ENCODE measurements around the gene MARCHF3. TPM values are rescaled to one million over a fixed set of nuclear protein-coding genes. Genes with fewer than 3 reads are reported as not detected.

MARCHF3 gene
- total RNA-seq, 1 experiment from 2014 or later = 0.61 TPM

GRCh38 chr5:126865299-126865698 lies 165.1 kb downstream of the MARCHF3 start:
- CTCF ChIA-PET = no interaction called here
- no TSS peak for BruUV-seq (replicated peaks)

GRCh38 chr5:126864042-126864688 lies 166.2 kb downstream of the MARCHF3 start:
- intact Hi-C loops (cut with micrococcal nuclease; ENCODE audit: unreplicated experiment) = no loop called here
- no peaks in the 10 kb centered on the region for H3K27me3 Mint-ChIP-seq (ENCODE audit: insufficient read depth, unreplicated experiment)
- Histone ChIP-seq H3K9me3 (no peaks in the 10 kb centered on the region), H3K36me3 (ENCODE audit: control insufficient read depth, insufficient read depth, low read length) (no peaks in the 10 kb centered on the region), H3K27me3 (replicated peaks; ENCODE audit: control insufficient read depth, insufficient read depth, low read length) (no peaks in the 10 kb centered on the region), H3K4me1 (no peaks in the 10 kb centered on the region), H3K4me3 (ENCODE audit: low read depth, low read length) (no peak overlapping the region)
- H3K4me1 Mint-ChIP-seq (ENCODE audit: low read depth, unreplicated experiment) = no peaks in the 10 kb centered on the region
- BruUV-seq (replicated peaks) = no TSS peak
- H3K9me3 Mint-ChIP-seq (ENCODE audit: unreplicated experiment) = no peaks in the 10 kb centered on the region
- DNase-seq = no peak
- no peak overlapping the region for H3K4me3 Mint-ChIP-seq (ENCODE audit: unreplicated experiment)
- peaks cover 6% of the 10 kb centered on the region for H3K36me3 Mint-ChIP-seq (ENCODE audit: insufficient read depth, unreplicated experiment)
- H3K27ac Mint-ChIP-seq (ENCODE audit: unreplicated experiment) = no peak overlapping the region
- ChIA-PET POLR2A (no interaction called here), CTCF (no interaction called here)
- TF ChIP-seq CTCF (IDR thresholded peaks at IDR 0.05; ENCODE audit: insufficient read depth in 1 of 2, low read depth in 1 of 2, low read length in 1 of 2, severe bottlenecking in 1 of 2, unreplicated experiment in 1 of 2) = no peak

More at GRCh38 chr5:126865299-126865698, 165.1 kb downstream of the MARCHF3 start:
- Histone ChIP-seq H3K27me3 (replicated peaks; ENCODE audit: control insufficient read depth, insufficient read depth, low read length) (no peaks in the 10 kb centered on the region), H3K4me1 (no peaks in the 10 kb centered on the region), H3K36me3 (ENCODE audit: control insufficient read depth, insufficient read depth, low read length) (no peaks in the 10 kb centered on the region), H3K4me3 (ENCODE audit: low read depth, low read length) (no peak overlapping the region), H3K9me3 (no peaks in the 10 kb centered on the region)
- H3K27ac Mint-ChIP-seq (ENCODE audit: unreplicated experiment) = no peak overlapping the region
- H3K9me3 Mint-ChIP-seq (ENCODE audit: unreplicated experiment) = no peaks in the 10 kb centered on the region
- H3K4me1 Mint-ChIP-seq (ENCODE audit: low read depth, unreplicated experiment) = no peaks in the 10 kb centered on the region
- no peak for TF ChIP-seq CTCF (IDR thresholded peaks at IDR 0.05; ENCODE audit: insufficient read depth in 1 of 2, low read depth in 1 of 2, low read length in 1 of 2, severe bottlenecking in 1 of 2, unreplicated experiment in 1 of 2)
- H3K4me3 Mint-ChIP-seq (ENCODE audit: unreplicated experiment) = no peak overlapping the region
- intact Hi-C loops (cut with micrococcal nuclease; ENCODE audit: unreplicated experiment) = no loop called here
- POLR2A ChIA-PET = no interaction called here
- no peaks in the 10 kb centered on the region for H3K27me3 Mint-ChIP-seq (ENCODE audit: insufficient read depth, unreplicated experiment)
- no peak for DNase-seq
- peaks cover 6% of the 10 kb centered on the region for H3K36me3 Mint-ChIP-seq (ENCODE audit: insufficient read depth, unreplicated experiment)

GRCh38 chr5:126863402-126863801 lies 167.0 kb downstream of the MARCHF3 start:
- intact Hi-C loops (cut with micrococcal nuclease; ENCODE audit: unreplicated experiment) = no loop called here
- DNase-seq = no peak
- Histone ChIP-seq H3K27me3 (replicated peaks; ENCODE audit: control insufficient read depth, insufficient read depth, low read length) (no peaks in the 10 kb centered on the region), H3K36me3 (ENCODE audit: control insufficient read depth, insufficient read depth, low read length) (no peaks in the 10 kb centered on the region), H3K4me3 (ENCODE audit: low read depth, low read length) (no peak overlapping the region), H3K9me3 (no peaks in the 10 kb centered on the region), H3K4me1 (no peaks in the 10 kb centered on the region)
- Mint-ChIP-seq H3K36me3 (ENCODE audit: insufficient read depth, unreplicated experiment) (peaks cover 6% of the 10 kb centered on the region), H3K4me1 (ENCODE audit: low read depth, unreplicated experiment) (no peaks in the 10 kb centered on the region), H3K4me3 (ENCODE audit: unreplicated experiment) (no peak overlapping the region), H3K27me3 (ENCODE audit: insufficient read depth, unreplicated experiment) (no peaks in the 10 kb centered on the region), H3K9me3 (ENCODE audit: unreplicated experiment) (no peaks in the 10 kb centered on the region), H3K27ac (ENCODE audit: unreplicated experiment) (no peak overlapping the region)
- TF ChIP-seq CTCF (IDR thresholded peaks at IDR 0.05; ENCODE audit: insufficient read depth in 1 of 2, low read depth in 1 of 2, low read length in 1 of 2, severe bottlenecking in 1 of 2, unreplicated experiment in 1 of 2) = no peak
- CTCF ChIA-PET = no interaction called here
- BruUV-seq (replicated peaks) = no TSS peak
- POLR2A ChIA-PET = no interaction called here
